Neural cell (in vitro differentiated cells): ENCODE results near the gene TLCD2.

ENCODE experiments used
- EZH2 ChIP-seq: fragments of 200-600, 300-800 bp; shearing (Covaris generic), sonication (generic); IDR thresholded peaks from 2 replicates; pipeline ENCODE4 v1.6.1; 2014; ENCODE audit warnings: antibody characterized with exemption, low read length, borderline replicate concordance, mild to moderate bottlenecking; ENCODE audit not compliant: insufficient read depth, poor library complexity, severe bottlenecking
- MXI1 ChIP-seq: fragments of 450-650 bp; conservative IDR thresholded peaks from 2 replicates; pipeline ENCODE4 v1.6.1; 2014; ENCODE audit warnings: antibody characterized with exemption, mild to moderate bottlenecking; ENCODE audit not compliant: poor library complexity, severe bottlenecking
- TF ChIP-seq, protein P1 (sequence below): fragments of 450-650 bp; IDR thresholded peaks from 2 replicates; pipeline ENCODE4 v1.5.1; 2014; ENCODE audit warnings: antibody characterized with exemption, mild to moderate bottlenecking, moderate library complexity; ENCODE audit not compliant: poor library complexity, severe bottlenecking

DNA sequence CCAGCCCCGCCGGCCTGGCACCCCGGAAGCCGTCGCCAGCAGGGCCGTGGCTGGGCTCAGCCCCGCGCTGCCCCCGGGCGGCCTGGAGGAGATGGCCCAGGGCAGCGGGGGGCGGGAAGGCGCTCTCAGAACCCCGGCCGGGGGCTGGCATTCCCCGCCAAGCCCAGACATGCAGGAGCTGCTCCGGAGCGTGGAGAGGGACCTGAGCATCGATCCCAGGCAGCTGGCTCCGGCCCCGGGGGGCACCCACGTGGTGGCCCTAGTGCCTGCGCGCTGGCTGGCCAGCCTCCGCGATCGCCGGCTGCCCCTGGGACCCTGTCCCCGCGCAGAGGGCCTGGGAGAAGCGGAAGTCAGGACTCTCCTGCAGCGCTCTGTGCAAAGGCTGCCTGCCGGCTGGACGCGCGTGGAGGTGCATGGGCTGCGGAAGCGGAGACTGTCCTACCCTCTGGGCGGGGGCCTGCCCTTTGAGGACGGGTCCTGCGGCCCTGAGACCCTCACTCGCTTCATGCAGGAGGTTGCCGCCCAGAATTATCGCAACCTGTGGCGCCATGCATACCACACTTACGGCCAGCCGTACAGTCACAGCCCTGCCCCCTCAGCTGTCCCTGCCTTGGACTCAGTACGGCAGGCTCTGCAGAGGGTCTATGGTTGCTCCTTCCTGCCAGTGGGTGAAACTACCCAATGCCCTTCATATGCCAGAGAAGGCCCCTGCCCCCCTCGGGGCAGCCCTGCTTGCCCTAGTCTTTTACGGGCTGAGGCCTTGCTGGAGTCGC lies 14.9 kb upstream of the TLCD2 start:
- TF ChIP-seq, protein P1, sequence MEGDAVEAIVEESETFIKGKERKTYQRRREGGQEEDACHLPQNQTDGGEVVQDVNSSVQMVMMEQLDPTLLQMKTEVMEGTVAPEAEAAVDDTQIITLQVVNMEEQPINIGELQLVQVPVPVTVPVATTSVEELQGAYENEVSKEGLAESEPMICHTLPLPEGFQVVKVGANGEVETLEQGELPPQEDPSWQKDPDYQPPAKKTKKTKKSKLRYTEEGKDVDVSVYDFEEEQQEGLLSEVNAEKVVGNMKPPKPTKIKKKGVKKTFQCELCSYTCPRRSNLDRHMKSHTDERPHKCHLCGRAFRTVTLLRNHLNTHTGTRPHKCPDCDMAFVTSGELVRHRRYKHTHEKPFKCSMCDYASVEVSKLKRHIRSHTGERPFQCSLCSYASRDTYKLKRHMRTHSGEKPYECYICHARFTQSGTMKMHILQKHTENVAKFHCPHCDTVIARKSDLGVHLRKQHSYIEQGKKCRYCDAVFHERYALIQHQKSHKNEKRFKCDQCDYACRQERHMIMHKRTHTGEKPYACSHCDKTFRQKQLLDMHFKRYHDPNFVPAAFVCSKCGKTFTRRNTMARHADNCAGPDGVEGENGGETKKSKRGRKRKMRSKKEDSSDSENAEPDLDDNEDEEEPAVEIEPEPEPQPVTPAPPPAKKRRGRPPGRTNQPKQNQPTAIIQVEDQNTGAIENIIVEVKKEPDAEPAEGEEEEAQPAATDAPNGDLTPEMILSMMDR = no peak
- TF ChIP-seq MXI1 (peak; percentile 82), EZH2 (no peak)
